GM23248 (cell line): ENCODE measurements around the gene PADI6.

Source experiments
- EZH2 ChIP-seq: fragments of 200-600 bp; sonication (generic); IDR thresholded peaks from 2 replicates; pipeline ENCODE4 v1.6.1; 2018; ENCODE audit warnings: antibody characterized with exemption, mild to moderate bottlenecking; ENCODE audit not compliant: insufficient read depth, poor library complexity, severe bottlenecking
- EZH2phosphoT487 ChIP-seq: fragments of 200-600 bp; sonication (generic); IDR thresholded peaks from 2 replicates; pipeline ENCODE4 v1.6.1; 2018; ENCODE audit warnings: antibody characterized with exemption, moderate library complexity, mild to moderate bottlenecking, low read depth; ENCODE audit not compliant: insufficient read depth

DNA sequence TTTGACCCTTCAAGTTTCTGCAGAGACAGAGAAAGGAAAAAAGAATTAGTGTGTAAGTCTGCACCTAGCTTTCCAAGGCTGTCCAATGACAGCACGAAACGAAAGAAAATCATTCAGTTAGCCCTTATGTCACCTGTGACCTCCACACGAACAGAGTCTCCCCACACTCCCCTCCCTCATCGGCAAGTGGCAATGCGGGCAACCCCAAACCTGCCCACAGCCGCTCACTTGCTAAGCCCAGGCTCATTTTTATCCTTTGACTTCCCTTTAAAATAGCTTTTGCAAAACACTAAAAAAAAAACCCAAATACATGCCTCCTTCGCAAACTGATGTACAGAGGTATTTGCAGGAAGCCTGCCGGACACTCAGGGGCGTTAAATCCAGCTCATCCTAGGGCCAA lies 57.2 kb downstream of the PADI6 start:
- no peak for TF ChIP-seq EZH2
- no peak for TF ChIP-seq EZH2phosphoT487
